IMR-90 (cell line): ENCODE results near the gene HS2ST1. TPM values are rescaled to one million over a fixed set of nuclear protein-coding genes. Genes with fewer than 3 reads are reported as not detected.

Source experiments
- ATAC-seq: fragments of 200-7000 bp; cut with Tn5 transposase; 2 replicates; pipeline ENCODE4 v1.9.1; 2020; ENCODE audit warnings: low read depth, mild to moderate bottlenecking, moderate library complexity
- BruUV-seq: library from RNA; stranded (reverse); fragments of 400-500 nt; replicated peaks from 2 replicates; lab custom pipeline; 2021; lab: Mats Ljungman, UMichigan
- CTCF ChIA-PET: fragments of 300-600 bp; formaldehyde crosslinking; extraction: SDS; loops from one replicate; lab custom pipeline; 2021; ENCODE audit warnings: antibody characterized with exemption; lab: Yijun Ruan, JAX
- POLR2A ChIA-PET: fragments of 300-600 bp; sonication (Branson Sonifier 250); formaldehyde crosslinking; loops from one replicate; lab custom pipeline; 2022; ENCODE audit warnings: antibody characterized with exemption; ENCODE audit not compliant: unreplicated experiment; lab: Charles Lee
- DNase-seq: peaks from one replicate; pipeline ENCODE4 v3.0.0; 2013
- H2AFZ ChIP-seq: replicated peaks from 2 replicates; pipeline ENCODE3; 2013; ENCODE audit warnings: low read length, mild to moderate bottlenecking; ENCODE audit not compliant: poor library complexity
- H2AK5ac ChIP-seq: 2 replicates; pipeline ENCODE4 v1.6.1; 2013; ENCODE audit warnings: low read depth, low read length, inconsistent platforms
- H2AK9ac ChIP-seq: replicated peaks from 2 replicates; pipeline ENCODE3; 2013; ENCODE audit warnings: mild to moderate bottlenecking, low read depth, low read length, moderate library complexity; ENCODE audit not compliant: poor library complexity
- H2BK120ac ChIP-seq: 2 replicates; pipeline ENCODE4 v1.6.1; 2013; ENCODE audit warnings: low read depth, low read length, inconsistent platforms
- H2BK15ac ChIP-seq: 3 replicates; pipeline ENCODE4 v1.6.1; 2013; ENCODE audit warnings: low read depth, low read length, inconsistent platforms
- H2BK20ac ChIP-seq: 2 replicates; pipeline ENCODE4 v1.6.1; 2013; ENCODE audit warnings: low read depth, mild to moderate bottlenecking, inconsistent platforms, low read length, moderate library complexity
- H2BK5ac ChIP-seq: 2 replicates; pipeline ENCODE4 v1.6.1; 2013; ENCODE audit warnings: mild to moderate bottlenecking, low read depth, low read length, inconsistent platforms; ENCODE audit not compliant: poor library complexity, severe bottlenecking
- H3K14ac ChIP-seq: replicated peaks from 2 replicates; pipeline ENCODE4 v1.6.1; 2013; ENCODE audit warnings: low read depth, low read length, inconsistent platforms
- H3K18ac ChIP-seq: 2 replicates; pipeline ENCODE4 v1.6.1; 2013; ENCODE audit warnings: low read depth, low read length, control low read depth
- H3K23ac ChIP-seq: 2 replicates; pipeline ENCODE4 v1.6.1; 2013; ENCODE audit warnings: low read depth, low read length, inconsistent platforms
- H3K27ac ChIP-seq: 2 replicates; pipeline ENCODE4 v1.5.1; 2013; ENCODE audit warnings: mild to moderate bottlenecking, control low read depth, low read length; ENCODE audit not compliant: insufficient read depth
- H3K27me3 ChIP-seq: 2 replicates; pipeline ENCODE4 v1.6.1; 2013; ENCODE audit warnings: low read length; ENCODE audit not compliant: control insufficient read depth, insufficient read depth
- H3K36me3 ChIP-seq: 2 replicates; pipeline ENCODE4 v1.6.1; 2013; ENCODE audit warnings: low read length, mixed read lengths; ENCODE audit not compliant: control insufficient read depth, insufficient read depth
- H3K4ac ChIP-seq: 2 replicates; pipeline ENCODE4 v1.6.1; 2013; ENCODE audit warnings: low read depth, low read length, inconsistent platforms
- H3K4me1 ChIP-seq: 2 replicates; pipeline ENCODE4 v1.6.1; 2013; ENCODE audit warnings: low read length, mixed read lengths; ENCODE audit not compliant: control insufficient read depth, insufficient read depth
- H3K4me2 ChIP-seq: 2 replicates; pipeline ENCODE4 v1.6.1; 2013; ENCODE audit warnings: low read depth, mild to moderate bottlenecking, control low read depth, low read length, moderate library complexity
- H3K4me3 ChIP-seq: 2 replicates; pipeline ENCODE4 v1.5.1; 2013; ENCODE audit warnings: low read depth, mild to moderate bottlenecking, control low read depth, low read length, moderate library complexity; ENCODE audit not compliant: insufficient read depth
- H3K56ac ChIP-seq: 2 replicates; pipeline ENCODE4 v1.6.1; 2013; ENCODE audit warnings: low read length, inconsistent platforms; ENCODE audit not compliant: insufficient read depth; ENCODE audit errors: extremely low read depth
- H3K79me1 ChIP-seq, 2 experiments: 2 replicates each; pipeline ENCODE4 v1.6.1; 2013; ENCODE audit warnings: low read length in 2 of 2, inconsistent platforms in 1 of 2, low read depth in 1 of 2
- H3K9ac ChIP-seq: 2 replicates; pipeline ENCODE4 v1.6.1; 2013; ENCODE audit warnings: low read depth, low read length, control low read depth
- H3K9me1 ChIP-seq: 2 replicates; pipeline ENCODE4 v1.6.1; 2013; ENCODE audit warnings: low read length, inconsistent platforms; ENCODE audit not compliant: insufficient read depth
- H3K9me3 ChIP-seq: 2 replicates; pipeline ENCODE4 v1.6.1; 2013; ENCODE audit warnings: low read length; ENCODE audit not compliant: control insufficient read depth, insufficient read depth
- H4K20me1 ChIP-seq: 2 replicates; pipeline ENCODE4 v1.6.1; 2013; ENCODE audit warnings: low read length, inconsistent platforms; ENCODE audit not compliant: insufficient read depth
- H4K5ac ChIP-seq: 2 replicates; pipeline ENCODE4 v1.6.1; 2013; ENCODE audit warnings: mild to moderate bottlenecking, low read depth, low read length, control low read depth
- H4K8ac ChIP-seq, 2 experiments: 2 replicates each; pipeline ENCODE4 v1.6.1; 2013; ENCODE audit warnings: low read depth in 2 of 2, low read length in 2 of 2, control low read depth in 1 of 2, inconsistent platforms in 1 of 2
- H4K91ac ChIP-seq: 2 replicates; pipeline ENCODE4 v1.6.1; 2013; ENCODE audit warnings: low read depth, low read length, inconsistent platforms; ENCODE audit not compliant: insufficient read depth
- BHLHE40 ChIP-seq: fragments of 150-350 bp; IDR thresholded peaks from 2 replicates; pipeline ENCODE4 v1.6.1; 2016; ENCODE audit warnings: mild to moderate bottlenecking, low read depth, low read length
- CHD1 ChIP-seq: IDR thresholded peaks from 2 replicates; pipeline ENCODE4 v1.6.1; 2012; ENCODE audit warnings: low read depth, low read length, improper control_type of control experiment
- CTCF ChIP-seq: conservative IDR thresholded peaks from 2 replicates; pipeline ENCODE4 v1.5.1; 2012; ENCODE audit warnings: mild to moderate bottlenecking, low read depth, low read length, improper control_type of control experiment
- ELK1 ChIP-seq: fragments of 150-350 bp; IDR thresholded peaks from 2 replicates; pipeline ENCODE4 v1.6.1; 2016; ENCODE audit warnings: low read depth, mild to moderate bottlenecking, low read length, moderate library complexity, borderline replicate concordance
- FOS ChIP-seq: fragments of 150-350 bp; IDR thresholded peaks from 2 replicates; pipeline ENCODE4 v1.6.1; 2016; ENCODE audit warnings: low read depth, low read length
- MAFK ChIP-seq: IDR thresholded peaks from 2 replicates; pipeline ENCODE4 v1.6.1; 2012; ENCODE audit warnings: low read depth, low read length, improper control_type of control experiment
- MAZ ChIP-seq: IDR thresholded peaks from 2 replicates; pipeline ENCODE4 v1.6.1; 2012; ENCODE audit warnings: low read depth, mild to moderate bottlenecking, low read length, improper control_type of control experiment, moderate library complexity, borderline replicate concordance
- MXI1 ChIP-seq: IDR thresholded peaks from 2 replicates; pipeline ENCODE4 v1.6.1; 2012; ENCODE audit warnings: low read depth, mild to moderate bottlenecking, low read length, moderate library complexity, borderline replicate concordance
- NFE2L2 ChIP-seq: fragments of 150-350 bp; IDR thresholded peaks from 2 replicates; pipeline ENCODE4 v1.6.1; 2016; ENCODE audit warnings: low read depth, mild to moderate bottlenecking, low read length
- POLR2A ChIP-seq: IDR thresholded peaks from 2 replicates; pipeline ENCODE4 v1.6.1; 2012; ENCODE audit warnings: mild to moderate bottlenecking, low read depth, low read length
- RAD21 ChIP-seq: IDR thresholded peaks from 2 replicates; pipeline ENCODE4 v1.6.1; 2012; ENCODE audit warnings: low read length, improper control_type of control experiment
- RCOR1 ChIP-seq: IDR thresholded peaks from 2 replicates; pipeline ENCODE4 v1.6.1; 2012; ENCODE audit warnings: mild to moderate bottlenecking, low read length, improper control_type of control experiment; ENCODE audit not compliant: insufficient replicate concordance
- RFX5 ChIP-seq: IDR thresholded peaks from 2 replicates; pipeline ENCODE4 v1.8.0; 2012; ENCODE audit warnings: low read depth, mild to moderate bottlenecking, low read length, moderate library complexity
- SMC3 ChIP-seq: fragments of 150-350 bp; IDR thresholded peaks from 2 replicates; pipeline ENCODE4 v1.6.1; 2016; ENCODE audit warnings: low read depth, mild to moderate bottlenecking, antibody characterized with exemption, low read length, moderate library complexity
- USF2 ChIP-seq: fragments of 150-350 bp; IDR thresholded peaks from 2 replicates; pipeline ENCODE4 v1.6.1; 2017; ENCODE audit warnings: mild to moderate bottlenecking, antibody characterized with exemption, low read length, low read depth
- WGBS, 2 experiments: methylation state at CpG; one replicate each; pipeline versions ENCODE4 v1.1.5 to v1.1.7; 2013; ENCODE audit warnings: missing lambda C conversion rate in 2 of 2; ENCODE audit not compliant: insufficient read length in 1 of 2; ENCODE audit errors: extremely low coverage in 2 of 2; 5-methylcytosine and 5-hydroxymethylcytosine counted together
- dilution Hi-C: fragments of 300-500 bp; cut with HindIII; formaldehyde crosslinking; loops from one replicate; pipeline ENCODE4 v1.14.3; 2018; ENCODE audit warnings: low sequenced_read_pairs; ENCODE audit not compliant: unreplicated experiment
- in situ Hi-C: fragments of 300-500 bp; cut with MboI; formaldehyde crosslinking; loops from 3 replicates; pipeline ENCODE4 v1.14.3; 2019; ENCODE audit warnings: low sequenced_read_pairs, inconsistent platforms, mixed read lengths
- intact Hi-C: fragments of 100-400 bp; cut with micrococcal nuclease; formaldehyde crosslinking; loops from 2 replicates; pipeline ENCODE4 v1.10.0; 2022
- polyA plus RNA-seq, 3 experiments: library from polyadenylated mRNA; depleted of rRNA; stranded (reverse); fragments of >200 nt; gene quantifications; 2 replicates each; pipeline ENCODE4 v1.2.3, GENCODE V29; 2012; ENCODE audit warnings: low replicate concordance in 1 of 3
- total RNA-seq: library from RNA; depleted of rRNA; stranded (reverse); fragments of >200 nt; gene quantifications from 2 replicates; pipeline ENCODE4 v1.2.3, GENCODE V29; 2012

Gene HS2ST1
- total and polyA plus RNA-seq, 2 of the 4 experiments (the other 2 are of a cell fraction): 7.8 to 13.1 TPM

- no TSS peak for BruUV-seq
- no peaks in the 10 kb centered on the region for H3K36me3 ChIP-seq
- H4K8ac ChIP-seq: no peak overlapping the region
- H3K4ac ChIP-seq: 0 out of 2 replicates have a peak overlapping the region, but pooled peaks have one; percentile 2
- TF ChIP-seq NFE2L2 (no peak), MXI1 (no peak), MAFK (no peak), USF2 (no peak), ELK1 (no peak), FOS (no peak), RFX5 (no peak), RCOR1 (no peak), MAZ (no peak), BHLHE40 (no peak), CTCF (no peak), RAD21 (no peak), POLR2A (no peak), SMC3 (no peak), CHD1 (no peak)
- in situ Hi-C loops: loop anchor here (25.0 kb wide), 1 partner anchor 914 kb away; no protein-coding TSS in a partner anchor
- no peak overlapping the region for H2BK5ac ChIP-seq
- H2AK5ac ChIP-seq: no peak overlapping the region
- 96% methylated on average over 3 of the region's 4 CpGs; no CpG with 5 or more reads in 1 of the 2 experiments for WGBS, 2 experiments
- no peak overlapping the region; the same call in 1 of the 2 replicates for H3K23ac ChIP-seq
- H3K9ac ChIP-seq: no peak overlapping the region
- H2AFZ ChIP-seq: no peak overlapping the region
- dilution Hi-C loops: no loop called here
- peak overlapping the region; percentile 11; the same call in 1 of the 2 replicates for H4K5ac ChIP-seq
- H4K20me1 ChIP-seq: no peaks in the 10 kb centered on the region
- DNase-seq: no peak
- H4K91ac ChIP-seq: no peak overlapping the region
- peaks cover 17% of the 10 kb centered on the region; the same call in 1 of the 2 replicates for H3K4me1 ChIP-seq
- no peak for ATAC-seq
- peak overlapping the region; percentile 43; the same call in 1 of the 2 replicates for H3K27ac ChIP-seq
- H2BK15ac ChIP-seq: no peak overlapping the region; the same call in 2 of the 3 replicates
- CTCF ChIA-PET: no interaction called here
- no peaks in the 10 kb centered on the region for H3K79me1 ChIP-seq
- peaks cover 4% of the 10 kb centered on the region; the same call in 1 of the 2 replicates for H3K27me3 ChIP-seq
- POLR2A ChIA-PET: no interaction called here
- H2BK120ac ChIP-seq: no peak overlapping the region
- H2AK9ac ChIP-seq: no peak overlapping the region
- H3K9me3 ChIP-seq: no peaks in the 10 kb centered on the region
- H3K4me3 ChIP-seq: no peak overlapping the region
- peaks cover 3% of the 10 kb centered on the region; the same call in 1 of the 2 replicates for H3K9me1 ChIP-seq
- H3K18ac ChIP-seq: no peak overlapping the region; the same call in 1 of the 2 replicates
- no peak overlapping the region for H2BK20ac ChIP-seq
- no peak overlapping the region for H3K56ac ChIP-seq
- intact Hi-C loops: no loop called here
- H3K4me2 ChIP-seq: no peak overlapping the region
- H3K14ac ChIP-seq: no peak overlapping the region
These were observed 234.2 kb downstream of the HS2ST1 start for GRCh38 chr1:87148661-87149060.
